Measurements from ENCODE around the gene SMIM8. TPM values are rescaled to one million over a fixed set of nuclear protein-coding genes. Genes with fewer than 3 reads are reported as not detected.

SMIM8 gene
- total RNA-seq, 3 donors from 2014 or later (not counting 1 experiment from before 2014, with no cell fraction given) = 8.0 to 11.1 (median 9.5) TPM

- H3K27me3 ChIP-seq (ENCODE audit: control insufficient read depth, insufficient read depth, low read length) = no peaks in the 10 kb centered on the region
- no peak for ATAC-seq
- Mint-ChIP-seq H3K27me3 (ENCODE audit: low read depth in 2 of 2) (peaks cover 14 to 20% of the 10 kb centered on the region in 2 donors), H3K4me1 (peaks cover 4 to 5% of the 10 kb centered on the region in 2 donors), H3K27ac (no peak overlapping the region), H3K9me3 (peaks cover 0 to 5% of the 10 kb centered on the region in 2 donors), H3K4me3 (no peak overlapping the region), H3K36me3 (no peaks in the 10 kb centered on the region)
- no peaks in the 10 kb centered on the region for H3K4me1 ChIP-seq (ENCODE audit: control insufficient read depth, insufficient read depth, low read length)
- intact Hi-C loops (cut with micrococcal nuclease) = no loop called here
- no peak overlapping the region for H3K27ac ChIP-seq (ENCODE audit: low read length)
- no peaks in the 10 kb centered on the region for H3K9me3 ChIP-seq (ENCODE audit: control insufficient read depth, insufficient read depth, low read length)
- 100% methylated on average over 2 of the region's 3 CpGs for WGBS (ENCODE audit: insufficient coverage)
- no peaks in the 10 kb centered on the region for H3K36me3 ChIP-seq (ENCODE audit: control insufficient read depth, insufficient read depth, low read length)
- no peak overlapping the region for H3K4me3 ChIP-seq (ENCODE audit: low read length)
- no peak for DNase-seq
- TF ChIP-seq, protein P1, sequence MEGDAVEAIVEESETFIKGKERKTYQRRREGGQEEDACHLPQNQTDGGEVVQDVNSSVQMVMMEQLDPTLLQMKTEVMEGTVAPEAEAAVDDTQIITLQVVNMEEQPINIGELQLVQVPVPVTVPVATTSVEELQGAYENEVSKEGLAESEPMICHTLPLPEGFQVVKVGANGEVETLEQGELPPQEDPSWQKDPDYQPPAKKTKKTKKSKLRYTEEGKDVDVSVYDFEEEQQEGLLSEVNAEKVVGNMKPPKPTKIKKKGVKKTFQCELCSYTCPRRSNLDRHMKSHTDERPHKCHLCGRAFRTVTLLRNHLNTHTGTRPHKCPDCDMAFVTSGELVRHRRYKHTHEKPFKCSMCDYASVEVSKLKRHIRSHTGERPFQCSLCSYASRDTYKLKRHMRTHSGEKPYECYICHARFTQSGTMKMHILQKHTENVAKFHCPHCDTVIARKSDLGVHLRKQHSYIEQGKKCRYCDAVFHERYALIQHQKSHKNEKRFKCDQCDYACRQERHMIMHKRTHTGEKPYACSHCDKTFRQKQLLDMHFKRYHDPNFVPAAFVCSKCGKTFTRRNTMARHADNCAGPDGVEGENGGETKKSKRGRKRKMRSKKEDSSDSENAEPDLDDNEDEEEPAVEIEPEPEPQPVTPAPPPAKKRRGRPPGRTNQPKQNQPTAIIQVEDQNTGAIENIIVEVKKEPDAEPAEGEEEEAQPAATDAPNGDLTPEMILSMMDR (IDR thresholded peaks at IDR 0.05) = no peak
These were observed 38.9 kb upstream of the SMIM8 start for GRCh38 chr6:87283461-87283860.

- Histone ChIP-seq H3K4me3 (ENCODE audit: low read length) (no peak overlapping the region), H3K4me1 (ENCODE audit: control insufficient read depth, insufficient read depth, low read length) (no peaks in the 10 kb centered on the region), H3K27me3 (ENCODE audit: control insufficient read depth, insufficient read depth, low read length) (peaks cover 3% of the 10 kb centered on the region), H3K9me3 (ENCODE audit: control insufficient read depth, insufficient read depth, low read length) (no peaks in the 10 kb centered on the region), H3K36me3 (ENCODE audit: control insufficient read depth, insufficient read depth, low read length) (no peaks in the 10 kb centered on the region), H3K27ac (ENCODE audit: low read length) (no peak overlapping the region)
- Mint-ChIP-seq H3K4me1 (no peaks in the 10 kb centered on the region), H3K27me3 (ENCODE audit: low read depth in 2 of 2) (peaks cover 23 to 30% of the 10 kb centered on the region in 2 donors), H3K36me3 (no peaks in the 10 kb centered on the region), H3K4me3 (no peak overlapping the region), H3K9me3 (peaks cover 0 to 5% of the 10 kb centered on the region in 2 donors), H3K27ac (no peak overlapping the region)
- DNase-seq = no peak
- TF ChIP-seq, protein P1 (IDR thresholded peaks at IDR 0.05) = no peak
- no peak for ATAC-seq
- intact Hi-C loops (cut with micrococcal nuclease) = no loop called here
- 86% methylated on average over 1 of the region's 2 CpGs for WGBS (ENCODE audit: insufficient coverage)
These were observed 35.1 kb upstream of the SMIM8 start for GRCh38 chr6:87287251-87287650.

DNA sequence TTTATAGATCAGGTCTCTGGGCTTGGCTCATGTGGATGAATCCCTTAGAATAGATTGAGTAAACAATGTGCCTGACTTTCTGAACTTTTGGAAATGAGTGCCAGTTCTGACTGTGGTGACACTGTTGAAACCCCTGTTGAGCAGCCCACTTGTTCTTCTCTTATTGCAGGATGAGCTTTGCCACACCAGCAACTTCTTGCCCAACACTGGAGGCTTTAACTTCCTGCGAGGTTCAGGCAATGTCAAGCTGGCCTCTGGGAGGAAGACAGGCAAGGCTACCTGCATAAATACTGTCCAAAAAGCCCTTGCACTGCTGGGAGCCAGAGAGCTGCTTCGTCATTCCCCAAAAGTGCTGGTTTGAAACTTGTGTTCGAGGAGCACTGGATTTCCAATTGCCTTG, 32.8 kb upstream of the SMIM8 start:
- Mint-ChIP-seq H3K36me3 (no peaks in the 10 kb centered on the region), H3K4me3 (no peak overlapping the region), H3K4me1 (no peaks in the 10 kb centered on the region), H3K9me3 (peaks cover 0 to 5% of the 10 kb centered on the region in 2 donors), H3K27me3 (ENCODE audit: low read depth in 2 of 2) (peaks cover 27 to 43% of the 10 kb centered on the region in 2 donors), H3K27ac (no peak overlapping the region)
- H3K27me3 ChIP-seq (ENCODE audit: control insufficient read depth, insufficient read depth, low read length) = peaks cover 3% of the 10 kb centered on the region
- ATAC-seq = no peak
- H3K4me1 ChIP-seq (ENCODE audit: control insufficient read depth, insufficient read depth, low read length) = no peaks in the 10 kb centered on the region
- WGBS (ENCODE audit: insufficient coverage) = 89% methylated on average over 3 of the region's 3 CpGs
- no peaks in the 10 kb centered on the region for H3K36me3 ChIP-seq (ENCODE audit: control insufficient read depth, insufficient read depth, low read length)
- no peak overlapping the region for H3K27ac ChIP-seq (ENCODE audit: low read length)
- no peak for DNase-seq
- H3K4me3 ChIP-seq (ENCODE audit: low read length) = no peak overlapping the region
- no peaks in the 10 kb centered on the region for H3K9me3 ChIP-seq (ENCODE audit: control insufficient read depth, insufficient read depth, low read length)
- TF ChIP-seq, protein P1 (IDR thresholded peaks at IDR 0.05) = no peak
- intact Hi-C loops (cut with micrococcal nuclease) = no loop called here

- Mint-ChIP-seq H3K4me3 (no peak overlapping the region), H3K27me3 (ENCODE audit: low read depth in 2 of 2) (peaks cover 19 to 43% of the 10 kb centered on the region in 2 donors), H3K4me1 (no peaks in the 10 kb centered on the region), H3K36me3 (no peaks in the 10 kb centered on the region), H3K9me3 (no peaks in the 10 kb centered on the region), H3K27ac (no peak overlapping the region)
- Histone ChIP-seq H3K27me3 (ENCODE audit: control insufficient read depth, insufficient read depth, low read length) (peaks cover 4% of the 10 kb centered on the region), H3K27ac (ENCODE audit: low read length) (no peak overlapping the region), H3K36me3 (ENCODE audit: control insufficient read depth, insufficient read depth, low read length) (no peaks in the 10 kb centered on the region), H3K9me3 (ENCODE audit: control insufficient read depth, insufficient read depth, low read length) (no peaks in the 10 kb centered on the region), H3K4me1 (ENCODE audit: control insufficient read depth, insufficient read depth, low read length) (no peaks in the 10 kb centered on the region), H3K4me3 (ENCODE audit: low read length) (no peak overlapping the region)
- WGBS (ENCODE audit: insufficient coverage) = no CpG with 5 or more reads among the region's 2 CpGs
- TF ChIP-seq, protein P1 (IDR thresholded peaks at IDR 0.05) = no peak
- DNase-seq (no peak), ATAC-seq (no peak)
- intact Hi-C loops (cut with micrococcal nuclease) = no loop called here
These were observed 30.5 kb upstream of the SMIM8 start for GRCh38 chr6:87291883-87292282.

All from natural killer cell (primary cell).